ENCODE data around the gene MRC2.

The MRC2 gene

DNA sequence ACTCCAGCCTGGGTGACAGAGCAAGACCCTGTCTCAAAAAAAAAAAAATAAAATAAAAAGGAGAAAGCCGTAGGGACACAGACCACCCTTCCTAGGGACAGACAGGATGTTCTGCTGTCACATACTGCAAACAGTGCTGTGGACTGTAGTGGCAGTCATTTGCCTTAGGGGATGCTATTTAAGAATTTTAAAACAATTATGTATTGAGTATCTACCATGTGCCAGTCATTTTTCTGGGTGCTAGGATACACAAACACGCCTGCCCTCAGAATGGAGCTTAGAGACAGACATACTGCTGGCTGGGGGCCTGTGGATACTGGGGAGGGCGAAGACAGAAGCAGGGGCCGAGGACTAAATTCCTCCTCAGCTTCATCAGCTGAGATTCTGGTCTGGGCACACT, 45.5 kb downstream of the MRC2 start:
- Histone ChIP-seq H3K27me3 (no peaks in the 10 kb centered on the region), H3K4me3 (ENCODE audit: low read depth, low read length) (no peak overlapping the region), H3K9me3 (no peaks in the 10 kb centered on the region), H3K36me3 (no peaks in the 10 kb centered on the region), H3K4me1 (peaks cover 19% of the 10 kb centered on the region)
- TF ChIP-seq CTCF (IDR thresholded peaks at IDR 0.05; ENCODE audit: low read depth, low read length) = no peak; the same call in 1 of the 2 replicates
- DNase-seq = no peak

GRCh38 chr17:62673614-62674362, 46.3 kb downstream of the MRC2 start:
- TF ChIP-seq CTCF (IDR thresholded peaks at IDR 0.05; ENCODE audit: low read depth, low read length) = no peak
- Histone ChIP-seq H3K4me3 (ENCODE audit: low read depth, low read length) (no peak overlapping the region), H3K27me3 (no peaks in the 10 kb centered on the region), H3K4me1 (peaks cover 14% of the 10 kb centered on the region), H3K9me3 (no peaks in the 10 kb centered on the region), H3K36me3 (no peaks in the 10 kb centered on the region)
- no peak for DNase-seq

- peaks cover 14% of the 10 kb centered on the region for H3K4me1 ChIP-seq
- no peaks in the 10 kb centered on the region for H3K36me3 ChIP-seq
- H3K9me3 ChIP-seq = no peaks in the 10 kb centered on the region
- DNase-seq = no peak
- H3K27me3 ChIP-seq = no peaks in the 10 kb centered on the region
- H3K4me3 ChIP-seq (ENCODE audit: low read depth, low read length) = no peak overlapping the region
- TF ChIP-seq CTCF (IDR thresholded peaks at IDR 0.05; ENCODE audit: low read depth, low read length) = no peak
These were observed 46.9 kb downstream of the MRC2 start for GRCh38 chr17:62674363-62674739.

- no peaks in the 10 kb centered on the region for H3K27me3 ChIP-seq
- no peak for DNase-seq
- H3K4me1 ChIP-seq = peaks cover 14% of the 10 kb centered on the region
- TF ChIP-seq CTCF (IDR thresholded peaks at IDR 0.05; ENCODE audit: low read depth, low read length) = no peak
- H3K36me3 ChIP-seq = no peaks in the 10 kb centered on the region
- no peak overlapping the region for H3K4me3 ChIP-seq (ENCODE audit: low read depth, low read length)
- no peaks in the 10 kb centered on the region for H3K9me3 ChIP-seq
These were observed 47.4 kb downstream of the MRC2 start for GRCh38 chr17:62674841-62675240.

- Histone ChIP-seq H3K4me3 (ENCODE audit: low read depth, low read length) (no peak overlapping the region), H3K36me3 (no peaks in the 10 kb centered on the region), H3K4me1 (peaks cover 14% of the 10 kb centered on the region), H3K9me3 (no peaks in the 10 kb centered on the region), H3K27me3 (no peaks in the 10 kb centered on the region)
- TF ChIP-seq CTCF (IDR thresholded peaks at IDR 0.05; ENCODE audit: low read depth, low read length) = no peak
- DNase-seq = no peak
These were observed 47.8 kb downstream of the MRC2 start for GRCh38 chr17:62675260-62675659.

DNA sequence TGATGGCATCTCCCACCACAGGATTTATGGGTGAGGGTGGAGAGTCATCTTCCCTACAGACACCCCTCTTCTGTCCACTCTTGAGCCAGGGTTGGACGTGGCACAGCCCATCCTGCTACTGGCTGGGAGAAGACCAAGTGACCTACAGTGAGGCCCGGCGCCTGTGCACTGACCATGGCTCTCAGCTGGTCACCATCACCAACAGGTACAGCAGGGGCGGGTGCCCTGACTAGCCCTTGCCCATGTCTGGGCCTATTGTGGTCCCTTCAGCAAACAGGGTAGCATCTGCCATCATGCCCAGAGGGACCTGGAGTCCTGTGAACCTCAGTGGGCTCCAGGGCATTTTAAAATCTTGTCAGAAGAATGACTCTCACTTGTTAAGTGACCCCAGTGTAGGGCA, 48.2 kb downstream of the MRC2 start:
- peaks cover 14% of the 10 kb centered on the region for H3K4me1 ChIP-seq
- H3K36me3 ChIP-seq = no peaks in the 10 kb centered on the region
- no peak overlapping the region for H3K4me3 ChIP-seq (ENCODE audit: low read depth, low read length)
- DNase-seq = no peak
- H3K27me3 ChIP-seq = no peaks in the 10 kb centered on the region
- no peaks in the 10 kb centered on the region for H3K9me3 ChIP-seq
- no peak for TF ChIP-seq CTCF (IDR thresholded peaks at IDR 0.05; ENCODE audit: low read depth, low read length)

All from BE2C (cell line).